Vagina (tissue), 2 donors: ENCODE results near the gene PFDN1. TPM values are rescaled to one million over a fixed set of nuclear protein-coding genes. Genes with fewer than 3 reads are reported as not detected.

Experiments
- DNase-seq, 2 donors: peaks; one replicate each; pipeline ENCODE4 v3.0.0-alpha.2; 2017; ENCODE audit errors: extremely low spot score in 2 of 2
- H3K27ac ChIP-seq: fragments of 200-600 bp; sonication (generic); one replicate; pipeline ENCODE4 v1.5.1; 2019
- H3K27me3 ChIP-seq: fragments of 200-600 bp; sonication (generic); one replicate; pipeline ENCODE4 v1.5.1; 2019
- H3K36me3 ChIP-seq, 2 donors: fragments of 200-600 bp; sonication (generic); one replicate each; pipeline ENCODE4 v1.5.1; 2017 to 2019
- H3K4me1 ChIP-seq: fragments of 200-600 bp; sonication (generic); one replicate; pipeline ENCODE4 v1.5.1; 2019
- H3K4me3 ChIP-seq, 2 donors: fragments of 200-600 bp; sonication (generic); 1 replicate in 1 of 2; 2 replicates in 1 of 2; pipeline ENCODE4 v1.5.1; 2016 to 2019
- H3K9me3 ChIP-seq: fragments of 200-600 bp; sonication (generic); one replicate; pipeline ENCODE4 v1.5.1; 2019
- POLR2A ChIP-seq, 2 donors: fragments of 450-650 bp; IDR thresholded peaks; one replicate each; pipeline ENCODE4 v1.6.1; 2017; ENCODE audit warnings: antibody characterized with exemption in 2 of 2, mild to moderate bottlenecking in 2 of 2, moderate library complexity in 2 of 2
- POLR2AphosphoS5 ChIP-seq, 2 donors: sonication (generic); formaldehyde crosslinking; IDR thresholded peaks; one replicate each; pipeline ENCODE4 v1.9.0; 2017; ENCODE audit warnings: antibody characterized with exemption in 2 of 2, mild to moderate bottlenecking in 2 of 2, low read depth in 1 of 2; ENCODE audit not compliant: insufficient read depth in 1 of 2
- intact Hi-C: fragments of 100-400 bp; cut with DNase I; formaldehyde crosslinking; loops from one replicate; pipeline ENCODE4 v1.15.1; 2023
- total RNA-seq: library from RNA; depleted of rRNA; stranded (reverse); fragments of >200 nt; gene quantifications from one replicate; pipeline ENCODE4 v1.2.3, GENCODE V29; 2016
- TF ChIP-seq, protein P1 (sequence below), 3 experiments: fragments of 450-650 bp in 2 of 3; fragments of 200-600 bp in 1 of 3; sonication (generic) in 1 of 3; IDR thresholded peaks; one replicate each; pipeline ENCODE4 v1.5.1; 2017 to 2019; ENCODE audit warnings: antibody characterized with exemption in 3 of 3, mild to moderate bottlenecking in 2 of 3, moderate library complexity in 2 of 3

Gene PFDN1
- total RNA-seq, 1 donor from 2014 or later = 94.8 TPM

- Histone ChIP-seq H3K27me3 (no peaks in the 10 kb centered on the region), H3K9me3 (no peaks in the 10 kb centered on the region), H3K4me1 (no peaks in the 10 kb centered on the region), H3K4me3 (no peak overlapping the region), H3K27ac (no peak overlapping the region), H3K36me3 (no peaks in the 10 kb centered on the region)
- intact Hi-C loops = no loop called here
- DNase-seq = no peak
- TF ChIP-seq POLR2A (IDR thresholded peaks at IDR 0.05) = no peak
- TF ChIP-seq POLR2AphosphoS5 (IDR thresholded peaks at IDR 0.05; ENCODE audit: insufficient read depth in 1 of 2, low read depth in 1 of 2) = no peak
- TF ChIP-seq, protein P1, sequence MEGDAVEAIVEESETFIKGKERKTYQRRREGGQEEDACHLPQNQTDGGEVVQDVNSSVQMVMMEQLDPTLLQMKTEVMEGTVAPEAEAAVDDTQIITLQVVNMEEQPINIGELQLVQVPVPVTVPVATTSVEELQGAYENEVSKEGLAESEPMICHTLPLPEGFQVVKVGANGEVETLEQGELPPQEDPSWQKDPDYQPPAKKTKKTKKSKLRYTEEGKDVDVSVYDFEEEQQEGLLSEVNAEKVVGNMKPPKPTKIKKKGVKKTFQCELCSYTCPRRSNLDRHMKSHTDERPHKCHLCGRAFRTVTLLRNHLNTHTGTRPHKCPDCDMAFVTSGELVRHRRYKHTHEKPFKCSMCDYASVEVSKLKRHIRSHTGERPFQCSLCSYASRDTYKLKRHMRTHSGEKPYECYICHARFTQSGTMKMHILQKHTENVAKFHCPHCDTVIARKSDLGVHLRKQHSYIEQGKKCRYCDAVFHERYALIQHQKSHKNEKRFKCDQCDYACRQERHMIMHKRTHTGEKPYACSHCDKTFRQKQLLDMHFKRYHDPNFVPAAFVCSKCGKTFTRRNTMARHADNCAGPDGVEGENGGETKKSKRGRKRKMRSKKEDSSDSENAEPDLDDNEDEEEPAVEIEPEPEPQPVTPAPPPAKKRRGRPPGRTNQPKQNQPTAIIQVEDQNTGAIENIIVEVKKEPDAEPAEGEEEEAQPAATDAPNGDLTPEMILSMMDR (IDR thresholded peaks at IDR 0.05) = no peak
Observed at GRCh38 chr5:140230373-140230772, 72.5 kb downstream of the PFDN1 start.

GRCh38 chr5:140228364-140228837 lies 74.5 kb downstream of the PFDN1 start:
- no peaks in the 10 kb centered on the region for H3K9me3 ChIP-seq
- TF ChIP-seq POLR2AphosphoS5 (IDR thresholded peaks at IDR 0.05; ENCODE audit: insufficient read depth in 1 of 2, low read depth in 1 of 2) (no peak), POLR2A (IDR thresholded peaks at IDR 0.05) (no peak)
- TF ChIP-seq, protein P1 (IDR thresholded peaks at IDR 0.05) = no peak
- no peak overlapping the region for H3K27ac ChIP-seq
- intact Hi-C loops = no loop called here
- DNase-seq = no peak
- H3K4me3 ChIP-seq = no peak overlapping the region
- peaks cover 4% of the 10 kb centered on the region for H3K4me1 ChIP-seq
- no peaks in the 10 kb centered on the region for H3K27me3 ChIP-seq
- H3K36me3 ChIP-seq = no peaks in the 10 kb centered on the region

DNA sequence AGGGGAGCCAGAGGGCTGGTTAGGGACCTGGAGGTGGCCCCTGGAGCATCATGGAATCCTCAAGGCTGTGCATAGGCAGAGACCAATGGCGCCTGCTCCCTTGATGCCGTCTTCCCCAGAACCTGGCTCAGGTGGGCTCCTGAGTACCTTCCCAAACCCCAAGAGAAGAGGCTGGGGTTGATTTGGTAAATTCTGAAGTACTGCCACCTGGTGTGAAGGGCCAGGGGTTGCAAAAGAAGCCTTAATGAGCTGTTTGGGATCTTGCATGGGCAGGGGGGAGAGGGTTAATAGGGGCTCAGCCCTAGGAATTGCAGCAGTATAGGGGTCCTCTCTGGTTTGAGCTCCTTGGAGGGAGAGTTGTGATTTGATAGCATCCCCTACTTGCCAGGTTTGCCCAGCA lies 75.9 kb downstream of the PFDN1 start:
- H3K27ac ChIP-seq = no peak overlapping the region
- H3K27me3 ChIP-seq = no peaks in the 10 kb centered on the region
- intact Hi-C loops = no loop called here
- H3K36me3 ChIP-seq = no peaks in the 10 kb centered on the region
- H3K4me1 ChIP-seq = peaks cover 7% of the 10 kb centered on the region
- DNase-seq = no peak
- no peaks in the 10 kb centered on the region for H3K9me3 ChIP-seq
- H3K4me3 ChIP-seq = no peak overlapping the region
- TF ChIP-seq POLR2AphosphoS5 (IDR thresholded peaks at IDR 0.05; ENCODE audit: insufficient read depth in 1 of 2, low read depth in 1 of 2) = no peak
- TF ChIP-seq, protein P1 (IDR thresholded peaks at IDR 0.05) = no peak
- TF ChIP-seq POLR2A (IDR thresholded peaks at IDR 0.05) = no peak

- Histone ChIP-seq H3K27ac (no peak overlapping the region), H3K4me3 (no peak overlapping the region), H3K27me3 (no peaks in the 10 kb centered on the region), H3K36me3 (no peaks in the 10 kb centered on the region), H3K9me3 (no peaks in the 10 kb centered on the region), H3K4me1 (peaks cover 7% of the 10 kb centered on the region)
- intact Hi-C loops = no loop called here
- TF ChIP-seq POLR2AphosphoS5 (IDR thresholded peaks at IDR 0.05; ENCODE audit: insufficient read depth in 1 of 2, low read depth in 1 of 2) (no peak), POLR2A (IDR thresholded peaks at IDR 0.05) (no peak)
- TF ChIP-seq, protein P1 (IDR thresholded peaks at IDR 0.05) = no peak
- DNase-seq = no peak
Observed at GRCh38 chr5:140225396-140225795, 77.5 kb downstream of the PFDN1 start.

- Histone ChIP-seq H3K4me3 (no peak overlapping the region), H3K27me3 (no peaks in the 10 kb centered on the region), H3K27ac (no peak overlapping the region), H3K9me3 (no peaks in the 10 kb centered on the region), H3K36me3 (no peaks in the 10 kb centered on the region), H3K4me1 (peaks cover 7% of the 10 kb centered on the region)
- no peak for DNase-seq
- no peak for TF ChIP-seq POLR2AphosphoS5 (IDR thresholded peaks at IDR 0.05; ENCODE audit: insufficient read depth in 1 of 2, low read depth in 1 of 2)
- TF ChIP-seq, protein P1 (IDR thresholded peaks at IDR 0.05) = no peak
- no peak for TF ChIP-seq POLR2A (IDR thresholded peaks at IDR 0.05)
- intact Hi-C loops = no loop called here
Observed at GRCh38 chr5:140224658-140225057, 78.2 kb downstream of the PFDN1 start.
